Measurements from ENCODE around the gene HOXA13. TPM values are rescaled to one million over a fixed set of nuclear protein-coding genes. Genes with fewer than 3 reads are reported as not detected.

Gene HOXA13
- total RNA-seq, 1 experiment from 2014 or later, result 0.35 TPM

DNA sequence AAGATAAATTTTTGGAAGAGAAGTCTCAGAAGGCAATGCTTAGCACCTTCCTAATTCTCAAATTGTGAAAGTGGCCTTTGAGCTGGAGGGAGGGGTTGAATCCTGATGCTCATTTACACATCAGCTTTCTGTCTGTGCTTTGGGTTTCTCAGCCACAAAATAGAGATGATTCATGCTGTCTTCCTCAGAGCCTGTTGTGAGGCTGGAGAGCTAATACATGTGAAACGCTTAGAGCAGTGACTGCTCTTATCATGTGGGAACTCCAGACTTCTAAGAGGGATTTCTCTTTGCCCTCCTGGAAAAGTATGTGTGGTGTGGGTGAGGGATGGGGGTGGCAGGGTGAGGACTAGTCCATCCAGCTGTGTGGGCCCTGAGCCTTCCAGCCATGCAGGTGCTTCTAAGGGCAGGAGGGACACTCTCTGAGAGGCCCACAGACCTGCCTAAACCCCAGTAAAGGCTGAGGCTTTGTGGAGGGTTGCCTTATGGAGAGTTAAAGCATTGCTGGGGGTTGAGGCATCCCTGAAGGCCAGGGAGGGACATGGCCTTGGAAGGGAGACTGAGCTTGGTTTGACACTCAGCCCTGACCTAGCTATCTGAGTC, 37.9 kb upstream of the HOXA13 start:
- no peak overlapping the region for H3K4me3 ChIP-seq
- no peaks in the 10 kb centered on the region for H3K4me1 ChIP-seq (replicated peaks; ENCODE audit: insufficient read depth)
- no peaks in the 10 kb centered on the region for H3F3A ChIP-seq (ENCODE audit: insufficient read depth, low read depth)
- BruUV-seq (replicated peaks), result no TSS peak
- H3K9me2 ChIP-seq (ENCODE audit: insufficient read depth), result no peaks in the 10 kb centered on the region
- ChIA-PET CTCF (interaction anchor here (0.6 kb wide), 1 partner anchor 45 kb away, joined by 4 read pairs; no protein-coding TSS in a partner anchor), POLR2A (ENCODE audit: unreplicated experiment) (interaction anchor here (0.5 kb wide), 1 partner anchor 250 kb away, joined by 3 read pairs; no protein-coding TSS in a partner anchor)
- H3K79me2 ChIP-seq (ENCODE audit: low read depth), result no peaks in the 10 kb centered on the region
- no peak overlapping the region for H3K27ac ChIP-seq
- TF ChIP-seq CTCF (conservative IDR thresholded peaks at IDR 0.05) (no peak), EZH2 (IDR thresholded peaks at IDR 0.05; ENCODE audit: low read depth) (no peak)
- peaks cover 23% of the 10 kb centered on the region; the same call in 1 of the 2 replicates for H3K27me3 ChIP-seq (ENCODE audit: insufficient read depth, low read depth)
- intact Hi-C loops (cut with micrococcal nuclease; ENCODE audit: unreplicated experiment), result loop anchor here (10.0 kb wide), 1 partner anchor 107 kb away; no protein-coding TSS in a partner anchor
- H3K4me2 ChIP-seq, result no peak overlapping the region
- H4K20me1 ChIP-seq (ENCODE audit: insufficient read depth), result no peaks in the 10 kb centered on the region
- no peaks in the 10 kb centered on the region for H3K9me3 ChIP-seq (ENCODE audit: insufficient read depth, low read depth)
- no peak overlapping the region for H2AFZ ChIP-seq
- H3K36me3 ChIP-seq (ENCODE audit: low read depth), result no peaks in the 10 kb centered on the region
- no peak for DNase-seq

DNA sequence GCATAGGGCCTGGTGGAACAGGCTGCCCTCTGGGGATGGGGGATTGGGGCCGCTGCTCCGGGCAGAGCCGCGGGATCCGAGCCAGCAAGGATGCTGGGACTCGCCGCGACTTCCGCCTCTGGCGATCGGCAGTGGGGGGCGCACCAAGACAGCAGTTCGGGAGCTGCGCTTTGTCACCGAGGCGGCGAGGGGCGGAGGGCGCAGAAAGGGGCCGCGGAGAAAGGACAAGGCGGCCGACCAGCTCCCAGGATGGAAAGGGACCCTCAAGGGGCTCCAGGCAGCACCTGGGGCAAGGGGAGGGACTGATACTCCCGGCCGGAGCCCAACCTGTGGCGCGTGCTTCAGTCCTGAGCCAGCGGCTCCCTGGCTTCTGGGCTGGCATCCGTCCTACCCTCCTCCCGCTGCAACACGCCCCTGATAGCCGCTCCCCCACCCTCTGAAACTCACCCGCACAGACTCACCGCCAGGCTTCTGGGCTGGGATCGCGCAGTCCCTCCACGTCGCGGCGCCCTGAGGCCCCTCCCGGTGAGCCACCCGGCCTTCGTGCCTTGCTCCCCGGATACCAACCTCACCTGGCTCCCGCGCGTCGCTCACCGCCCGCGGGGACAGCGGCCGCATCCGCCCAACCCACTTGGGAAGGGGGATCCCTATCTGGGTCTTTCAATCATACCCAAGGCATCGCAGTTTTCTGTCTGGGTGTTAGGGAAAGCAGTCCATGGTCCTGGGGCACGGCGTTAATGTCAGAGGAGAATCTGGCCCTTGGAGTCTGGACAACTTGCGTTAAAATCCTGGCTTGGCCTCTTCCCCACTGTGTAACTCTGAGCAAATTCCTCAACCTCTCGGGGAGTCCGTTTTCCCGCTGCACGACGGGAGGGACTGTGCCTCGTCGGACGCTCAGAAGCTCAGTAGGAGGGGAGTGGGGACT, 35.8 kb upstream of the HOXA13 start:
- H3K79me2 ChIP-seq (ENCODE audit: low read depth), result no peaks in the 10 kb centered on the region
- H3K4me2 ChIP-seq, result peak overlapping the region; percentile 88
- H3K36me3 ChIP-seq (ENCODE audit: low read depth), result no peaks in the 10 kb centered on the region
- H2AFZ ChIP-seq, result peak overlapping the region; percentile 92
- no peaks in the 10 kb centered on the region for H3K9me3 ChIP-seq (ENCODE audit: insufficient read depth, low read depth)
- CTCF ChIA-PET, result no interaction called here
- H3F3A ChIP-seq (ENCODE audit: insufficient read depth, low read depth), result no peaks in the 10 kb centered on the region
- DNase-seq, result peak; percentile 44 to 74
- no TSS peak for BruUV-seq (replicated peaks)
- H3K27me3 ChIP-seq (ENCODE audit: insufficient read depth, low read depth), result peaks cover 8% of the 10 kb centered on the region; the same call in 1 of the 2 replicates
- no peaks in the 10 kb centered on the region for H3K9me2 ChIP-seq (ENCODE audit: insufficient read depth)
- POLR2A ChIA-PET (ENCODE audit: unreplicated experiment), result no interaction called here
- H4K20me1 ChIP-seq (ENCODE audit: insufficient read depth), result no peaks in the 10 kb centered on the region
- H3K27ac ChIP-seq, result no peak overlapping the region
- H3K4me3 ChIP-seq, result peak overlapping the region; percentile 64
- intact Hi-C loops (cut with micrococcal nuclease; ENCODE audit: unreplicated experiment), result loop anchor here (1.0 to 10.0 kb wide), 3 partner anchors 109 to 686 kb away; no protein-coding TSS in a partner anchor
- TF ChIP-seq EZH2 (IDR thresholded peaks at IDR 0.05; ENCODE audit: low read depth) (no peak), CTCF (conservative IDR thresholded peaks at IDR 0.05) (peak; percentile 75)
- H3K4me1 ChIP-seq (replicated peaks; ENCODE audit: insufficient read depth), result no peaks in the 10 kb centered on the region

- Histone ChIP-seq H2AFZ (no peak overlapping the region), H3K79me2 (ENCODE audit: low read depth) (no peaks in the 10 kb centered on the region), H3F3A (ENCODE audit: insufficient read depth, low read depth) (no peaks in the 10 kb centered on the region), H3K36me3 (ENCODE audit: low read depth) (no peaks in the 10 kb centered on the region), H4K20me1 (ENCODE audit: insufficient read depth) (no peaks in the 10 kb centered on the region), H3K9me2 (ENCODE audit: insufficient read depth) (no peaks in the 10 kb centered on the region), H3K9me3 (ENCODE audit: insufficient read depth, low read depth) (no peaks in the 10 kb centered on the region), H3K27me3 (ENCODE audit: insufficient read depth, low read depth) (no peaks in the 10 kb centered on the region), H3K27ac (no peak overlapping the region), H3K4me1 (replicated peaks; ENCODE audit: insufficient read depth) (no peaks in the 10 kb centered on the region), H3K4me3 (no peak overlapping the region), H3K4me2 (no peak overlapping the region)
- no peak for DNase-seq
- no peak for TF ChIP-seq CTCF (conservative IDR thresholded peaks at IDR 0.05)
- TF ChIP-seq EZH2 (IDR thresholded peaks at IDR 0.05; ENCODE audit: low read depth), result no peak
- ChIA-PET CTCF (no interaction called here), POLR2A (ENCODE audit: unreplicated experiment) (interaction anchor here (0.5 to 0.6 kb wide), 2 partner anchors 13 to 109 kb away, joined by 3 to 5 read pairs; no protein-coding TSS in a partner anchor)
- no TSS peak for BruUV-seq (replicated peaks)
- intact Hi-C loops (cut with micrococcal nuclease; ENCODE audit: unreplicated experiment), result no loop called here
Measured at GRCh38 chr7:27229448-27229847, 29.6 kb upstream of the HOXA13 start.
